Lung (tissue), 12 donors: ENCODE results near the gene TXNDC12. TPM values are rescaled to one million over a fixed set of nuclear protein-coding genes. Genes with fewer than 3 reads are reported as not detected.

Source experiments
- ATAC-seq: fragments of 200-7000 bp; cut with Tn5 transposase; one replicate; pipeline ENCODE4 v1.9.1; 2020; ENCODE audit warnings: moderate number of reproducible peaks; ENCODE audit not compliant: insufficient read depth, low FRiP score
- DNase-seq, 3 donors: peaks; one replicate each; pipeline ENCODE4 v3.0.0-alpha.2; 2013 to 2017
- H3K27ac ChIP-seq, 2 donors: one replicate each; pipeline ENCODE4 v1.5.1; 2013; ENCODE audit warnings: mild to moderate bottlenecking in 2 of 2, moderate library complexity in 2 of 2, control low read depth in 1 of 2, inconsistent platforms in 1 of 2, low read depth in 1 of 2, low read length in 1 of 2
- H3K27me3 ChIP-seq, 3 donors: one replicate each; pipeline ENCODE4 v1.5.1; 2013; ENCODE audit warnings: low read length in 2 of 3; ENCODE audit not compliant: control insufficient read depth in 3 of 3, insufficient read depth in 3 of 3
- H3K36me3 ChIP-seq, 4 donors: one replicate each; pipeline ENCODE4 v1.5.1; 2013; ENCODE audit warnings: low read length in 4 of 4, mild to moderate bottlenecking in 1 of 4, moderate library complexity in 1 of 4; ENCODE audit not compliant: control insufficient read depth in 4 of 4, insufficient read depth in 4 of 4
- H3K4me1 ChIP-seq, 5 donors: one replicate each; pipeline ENCODE4 v1.5.1; 2013; ENCODE audit warnings: low read length in 5 of 5, mild to moderate bottlenecking in 2 of 5, moderate library complexity in 1 of 5; ENCODE audit not compliant: control insufficient read depth in 5 of 5, insufficient read depth in 5 of 5
- H3K4me3 ChIP-seq: one replicate; pipeline ENCODE4 v1.5.1; 2013; ENCODE audit warnings: mild to moderate bottlenecking, control low read depth, moderate library complexity
- H3K9ac ChIP-seq, 2 donors: one replicate each; pipeline ENCODE4 v1.5.1; 2013; ENCODE audit warnings: low read length in 2 of 2, control low read depth in 1 of 2; ENCODE audit not compliant: insufficient read depth in 1 of 2
- H3K9me3 ChIP-seq, 4 donors: one replicate each; pipeline ENCODE4 v1.5.1; 2013; ENCODE audit warnings: low read length in 3 of 4, mild to moderate bottlenecking in 1 of 4, moderate library complexity in 1 of 4; ENCODE audit not compliant: control insufficient read depth in 4 of 4, insufficient read depth in 3 of 4
- CTCF ChIP-seq: IDR thresholded peaks from 2 replicates; pipeline ENCODE4 v1.5.1; 2012; ENCODE audit warnings: mild to moderate bottlenecking; ENCODE audit errors: control extremely low read depth, extremely low read depth
- WGBS, 2 donors: extraction: QIAGEN DNeasy Blood & Tissue Kit; methylation state at CpG; one replicate each; pipeline ENCODE4 v1.1.7; 2013; 5-methylcytosine and 5-hydroxymethylcytosine counted together
- polyA plus RNA-seq, 2 donors: library from polyadenylated mRNA; stranded (reverse); fragments of 200-250 nt; gene quantifications; one replicate each; pipeline ENCODE4 v1.2.1, GENCODE V29; 2013
- total RNA-seq, 2 donors: library from RNA; depleted of rRNA in 1 of 2; stranded (reverse); fragments of >200 nt in 1 of 2; gene quantifications; one replicate each; pipeline ENCODE4 v1.2.1, GENCODE V29; 2014 to 2021
- donor health status: control.
- donor health status: control.
- donor health status: Bipolar disorder and iron deficiency.
- donor health status: healthy.
- donor health status: DM: yes; HTN: yes; CAD: no.

The TXNDC12 gene
- total and polyA plus RNA-seq, 4 donors, result 15.8 to 51.9 (median 29.9) TPM

- Histone ChIP-seq H3K9ac (no peak overlapping the region), H3K36me3 (peaks cover 4 to 10% (median 7%) of the 10 kb centered on the region in 4 donors), H3K9me3 (no peaks in the 10 kb centered on the region), H3K4me3 (no peak overlapping the region), H3K27me3 (no peaks in the 10 kb centered on the region), H3K4me1 (peaks cover 0 to 2% (median 0%) of the 10 kb centered on the region in 5 donors), H3K27ac (no peak overlapping the region)
- TF ChIP-seq CTCF, result no peak
- 79 to 92% methylated on average over 6 of the region's 6 CpGs for WGBS, 2 donors
- no peak for ATAC-seq
- DNase-seq, result no peak
Measured at GRCh38 chr1:52072291-52072690, 17.3 kb upstream of the TXNDC12 start.

- Histone ChIP-seq H3K4me3 (no peak overlapping the region), H3K27ac (no peak overlapping the region), H3K27me3 (no peaks in the 10 kb centered on the region), H3K9me3 (no peaks in the 10 kb centered on the region), H3K36me3 (peaks cover 2 to 12% (median 6%) of the 10 kb centered on the region in 4 donors), H3K9ac (no peak overlapping the region), H3K4me1 (peaks cover 0 to 2% (median 0%) of the 10 kb centered on the region in 5 donors)
- 96% methylated on average over 4 of the region's 4 CpGs for WGBS, 2 donors
- TF ChIP-seq CTCF, result no peak
- DNase-seq, result no peak
- ATAC-seq, result no peak
Measured at GRCh38 chr1:52070704-52071103, 15.7 kb upstream of the TXNDC12 start.

- peaks cover 0 to 2% (median 0%) of the 10 kb centered on the region in 5 donors for H3K4me1 ChIP-seq
- no peak for TF ChIP-seq CTCF
- peaks cover 10 to 38% (median 15%) of the 10 kb centered on the region in 4 donors for H3K36me3 ChIP-seq
- H3K27ac ChIP-seq, result no peak overlapping the region
- DNase-seq (no peak), ATAC-seq (no peak)
- no peak overlapping the region for H3K9ac ChIP-seq
- H3K27me3 ChIP-seq, result no peaks in the 10 kb centered on the region
- no peak overlapping the region for H3K4me3 ChIP-seq
- 88 to 93% methylated on average over 2 of the region's 2 CpGs for WGBS, 2 donors
- H3K9me3 ChIP-seq, result no peaks in the 10 kb centered on the region
Measured at GRCh38 chr1:52063192-52063591, 8.2 kb upstream of the TXNDC12 start.

- no peak for ATAC-seq
- Histone ChIP-seq H3K4me3 (no peak overlapping the region), H3K9ac (no peak overlapping the region), H3K27ac (no peak overlapping the region), H3K36me3 (peaks cover 7 to 35% (median 15%) of the 10 kb centered on the region in 4 donors), H3K9me3 (no peaks in the 10 kb centered on the region), H3K4me1 (peaks cover 0 to 17% (median 8%) of the 10 kb centered on the region in 5 donors), H3K27me3 (no peaks in the 10 kb centered on the region)
- no peak for TF ChIP-seq CTCF
- no peak for DNase-seq
- 95 to 98% methylated on average over 4 of the region's 4 CpGs for whole genome bisulfite sequencing, 2 donors
Measured at GRCh38 chr1:52060822-52061221, 5.8 kb upstream of the TXNDC12 start.
